Spleen (tissue), 11 donors: Measurements from ENCODE around the gene NRCAM. TPM values are rescaled to one million over a fixed set of nuclear protein-coding genes. Genes with fewer than 3 reads are reported as not detected.

ENCODE experiments used
- DNase-seq: peaks from one replicate; pipeline ENCODE4 v3.0.0-alpha.2; 2020
- H3K27ac ChIP-seq, 8 donors: fragments of 200-600 bp; sonication (generic) in 7 of 8; 1 replicate in 4 of 8; 2 replicates in 4 of 8; pipeline versions ENCODE4 v1.5.0 to v1.8.0; 2016 to 2021; ENCODE audit warnings: inconsistent platforms in 4 of 8, mild to moderate bottlenecking in 4 of 8, moderate library complexity in 1 of 8
- H3K27me3 ChIP-seq, 7 donors: fragments of 200-600 bp; sonication (generic) in 6 of 7; replicated peaks in 1 of 7; 1 replicate in 4 of 7; 2 replicates in 3 of 7; pipeline versions ENCODE4 v1.5.0 to v1.8.0; 2016 to 2021; ENCODE audit warnings: inconsistent platforms in 3 of 7, mild to moderate bottlenecking in 1 of 7
- H3K36me3 ChIP-seq, 6 donors: fragments of 200-600 bp; sonication (generic) in 5 of 6; 1 replicate in 4 of 6; 2 replicates in 2 of 6; pipeline versions ENCODE4 v1.5.0 to v1.8.0; 2016 to 2021; ENCODE audit warnings: inconsistent platforms in 2 of 6
- H3K4me1 ChIP-seq, 6 donors: fragments of 200-600 bp; sonication (generic) in 5 of 6; 1 replicate in 3 of 6; 2 replicates in 3 of 6; pipeline versions ENCODE4 v1.5.0 to v1.8.0; 2016 to 2021; ENCODE audit warnings: inconsistent platforms in 3 of 6
- H3K4me3 ChIP-seq, 8 donors: fragments of 200-600 bp; sonication (generic) in 7 of 8; 1 replicate in 4 of 8; 2 replicates in 4 of 8; pipeline versions ENCODE4 v1.5.0 to v1.8.0; 2016 to 2021; ENCODE audit warnings: inconsistent platforms in 4 of 8, mild to moderate bottlenecking in 4 of 8, moderate library complexity in 2 of 8
- H3K9me3 ChIP-seq, 8 donors: fragments of 200-600 bp; sonication (generic) in 7 of 8; 1 replicate in 4 of 8; 2 replicates in 4 of 8; pipeline versions ENCODE4 v1.5.0 to v1.8.0; 2016 to 2021; ENCODE audit warnings: inconsistent platforms in 4 of 8
- CTCF ChIP-seq, 11 experiments: fragments of 200-600 bp in 7 of 11; fragments of 450-650 bp in 4 of 11; sonication (generic) in 4 of 11; IDR thresholded peaks in 8 of 11; conservative IDR thresholded peaks in 3 of 11; 1 replicate in 7 of 11; 2 replicates in 4 of 11; pipeline versions ENCODE4 v1.4.0 to v1.8.0; 2016 to 2021; ENCODE audit warnings: antibody characterized with exemption in 11 of 11, inconsistent platforms in 4 of 11, mild to moderate bottlenecking in 1 of 11
- POLR2A ChIP-seq, 3 donors: fragments of 450-650 bp; IDR thresholded peaks; one replicate each; pipeline ENCODE4 v1.5.1; 2017; ENCODE audit warnings: antibody characterized with exemption in 3 of 3, mild to moderate bottlenecking in 1 of 3
- POLR2AphosphoS5 ChIP-seq, 3 donors: sonication (generic); formaldehyde crosslinking; IDR thresholded peaks; one replicate each; pipeline ENCODE4 v1.5.1; 2017; ENCODE audit warnings: antibody characterized with exemption in 3 of 3
- WGBS, 5 donors: extraction: QIAGEN DNeasy Blood & Tissue Kit in 3 of 5; methylation state at CpG; one replicate each; pipeline versions ENCODE4 v1.1.5 to v1.1.7; 2013 to 2018; 5-methylcytosine and 5-hydroxymethylcytosine counted together
- intact Hi-C: fragments of 100-400 bp; cut with DNase I; formaldehyde crosslinking; loops from one replicate; pipeline ENCODE4 v1.15.0; 2023; ENCODE audit warnings: low total_unique reads
- polyA plus RNA-seq, 3 donors: library from polyadenylated mRNA; stranded (reverse); fragments of 200-250 nt; gene quantifications; one replicate each; pipeline ENCODE4 v1.2.1, GENCODE V29; 2013
- total RNA-seq, 7 donors: library from RNA; depleted of rRNA in 3 of 7; stranded (reverse); fragments of >200 nt in 3 of 7; fragmentation: NEBNext Ultra II Directional in 4 of 7; extraction: Animal tissue kit (Norgen Biotek cat#: 25700) in 4 of 7; gene quantifications; one replicate each; pipeline versions ENCODE4 v1.1.0 to v1.2.1, GENCODE V29; 2016 to 2021
- donor health status: healthy with polysubstance abuse.
- donor health status: DM: no; HTN: no; CAD: no; lungs with moderate emphysema.
- donor health status: DM: no; HTN: no; CAD: no.
- donor health status: Bipolar disorder and iron deficiency.
- donor health status: healthy.
- donor health status: DM: no; HTN: no; CAD: no.
- donor health status: DM: yes; HTN: yes; CAD: no.

NRCAM gene
- total and polyA plus RNA-seq, 10 donors = 4.1 to 88.5 (median 15.0) TPM

GRCh38 chr7:108142180-108142579, 314.1 kb downstream of the NRCAM start:
- no peak overlapping the region for H3K4me3 ChIP-seq
- no peaks in the 10 kb centered on the region for H3K36me3 ChIP-seq
- no peaks in the 10 kb centered on the region for H3K9me3 ChIP-seq
- DNase-seq = no peak
- no peak for TF ChIP-seq CTCF (IDR thresholded peaks at IDR 0.05 in 8 of 11, conservative IDR thresholded peaks at IDR 0.05 in 3 of 11)
- TF ChIP-seq POLR2A (IDR thresholded peaks at IDR 0.05) = no peak
- TF ChIP-seq POLR2AphosphoS5 (IDR thresholded peaks at IDR 0.05) = no peak
- H3K4me1 ChIP-seq = peaks cover 0 to 9% (median 4%) of the 10 kb centered on the region in 6 donors
- H3K27ac ChIP-seq = no peak overlapping the region
- no peaks in the 10 kb centered on the region for H3K27me3 ChIP-seq
- intact Hi-C loops = loop anchor here (10.0 kb wide), 1 partner anchor 267 kb away; no protein-coding TSS in a partner anchor
- WGBS, 5 donors = 90 to 98% (median 94%) methylated on average over 4 of the region's 4 CpGs

GRCh38 chr7:108140671-108141070, 315.6 kb downstream of the NRCAM start:
- DNase-seq = no peak
- Histone ChIP-seq H3K36me3 (no peaks in the 10 kb centered on the region), H3K27me3 (no peaks in the 10 kb centered on the region), H3K27ac (no peak overlapping the region), H3K9me3 (no peaks in the 10 kb centered on the region), H3K4me1 (peaks cover 3 to 10% (median 8%) of the 10 kb centered on the region in 6 donors), H3K4me3 (no peak overlapping the region)
- TF ChIP-seq CTCF (IDR thresholded peaks at IDR 0.05 in 8 of 11, conservative IDR thresholded peaks at IDR 0.05 in 3 of 11) (no peak), POLR2AphosphoS5 (IDR thresholded peaks at IDR 0.05) (no peak), POLR2A (IDR thresholded peaks at IDR 0.05) (no peak)
- intact Hi-C loops = loop anchor here (10.0 kb wide), 1 partner anchor 266 kb away; no protein-coding TSS in a partner anchor

- H3K4me3 ChIP-seq = no peak overlapping the region
- intact Hi-C loops = no loop called here
- DNase-seq = no peak
- no peaks in the 10 kb centered on the region for H3K9me3 ChIP-seq
- TF ChIP-seq POLR2AphosphoS5 (IDR thresholded peaks at IDR 0.05) (no peak), POLR2A (IDR thresholded peaks at IDR 0.05) (no peak), CTCF (IDR thresholded peaks at IDR 0.05 in 8 of 11, conservative IDR thresholded peaks at IDR 0.05 in 3 of 11) (no peak)
- H3K4me1 ChIP-seq = peaks cover 4 to 22% (median 17%) of the 10 kb centered on the region in 6 donors
- no peaks in the 10 kb centered on the region for H3K36me3 ChIP-seq
- H3K27ac ChIP-seq = no peak overlapping the region
- H3K27me3 ChIP-seq = no peaks in the 10 kb centered on the region
Observed at GRCh38 chr7:108138911-108139310, 317.3 kb downstream of the NRCAM start.

DNA sequence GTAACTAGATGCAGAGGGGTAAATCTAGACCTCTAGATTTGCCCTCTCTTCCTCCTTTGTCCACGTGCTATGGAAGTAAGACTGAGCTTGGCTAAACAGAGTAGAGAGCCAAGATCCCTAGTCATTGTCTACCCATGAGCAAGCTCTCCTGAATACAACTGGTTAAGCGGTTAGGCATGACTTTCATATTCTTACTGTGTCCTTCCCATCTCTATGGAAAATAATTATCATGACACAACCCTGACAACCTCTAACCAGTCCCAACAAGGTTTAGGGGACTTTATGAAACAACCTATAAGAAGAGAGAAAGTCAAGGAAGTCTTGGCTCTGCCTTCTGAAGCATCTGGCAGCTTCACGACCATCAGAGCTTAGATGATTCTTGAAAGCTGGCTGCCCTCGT, 318.2 kb downstream of the NRCAM start:
- Histone ChIP-seq H3K27ac (no peak overlapping the region), H3K4me3 (no peak overlapping the region), H3K36me3 (no peaks in the 10 kb centered on the region), H3K9me3 (no peaks in the 10 kb centered on the region), H3K4me1 (peaks cover 4 to 22% (median 17%) of the 10 kb centered on the region in 6 donors), H3K27me3 (no peaks in the 10 kb centered on the region)
- DNase-seq = no peak
- intact Hi-C loops = no loop called here
- 84 to 98% (median 85%) methylated on average over 4 of the region's 4 CpGs for WGBS, 5 donors
- TF ChIP-seq CTCF (IDR thresholded peaks at IDR 0.05 in 8 of 11, conservative IDR thresholded peaks at IDR 0.05 in 3 of 11) = no peak
- TF ChIP-seq POLR2A (IDR thresholded peaks at IDR 0.05) = no peak
